ENCODE results near the gene KCNIP2. TPM values are rescaled to one million over a fixed set of nuclear protein-coding genes. Genes with fewer than 3 reads are reported as not detected.
"Not testable (repeated sequence)": the region's sequence is repeated elsewhere in the genome, so short reads cannot be mapped to it uniquely, and the experiment has no call there.

KCNIP2 gene
- total RNA-seq, 1 donor from 2014 or later: 7.7 TPM

- no peaks in the 10 kb centered on the region for H3K4me1 Mint-ChIP-seq (ENCODE audit: unreplicated experiment)
- H3K27me3 Mint-ChIP-seq (ENCODE audit: unreplicated experiment): no peaks in the 10 kb centered on the region
- H3K27ac Mint-ChIP-seq (ENCODE audit: unreplicated experiment): no peak overlapping the region
- H3K9me3 Mint-ChIP-seq (ENCODE audit: unreplicated experiment): no peaks in the 10 kb centered on the region
- DNase-seq (ENCODE audit: low spot score): no peak
- peak overlapping the region; percentile 1 for H3K4me3 Mint-ChIP-seq (ENCODE audit: unreplicated experiment)
- peaks cover 36% of the 10 kb centered on the region for H3K36me3 Mint-ChIP-seq (ENCODE audit: low read depth, unreplicated experiment)
- TF ChIP-seq, protein P1, sequence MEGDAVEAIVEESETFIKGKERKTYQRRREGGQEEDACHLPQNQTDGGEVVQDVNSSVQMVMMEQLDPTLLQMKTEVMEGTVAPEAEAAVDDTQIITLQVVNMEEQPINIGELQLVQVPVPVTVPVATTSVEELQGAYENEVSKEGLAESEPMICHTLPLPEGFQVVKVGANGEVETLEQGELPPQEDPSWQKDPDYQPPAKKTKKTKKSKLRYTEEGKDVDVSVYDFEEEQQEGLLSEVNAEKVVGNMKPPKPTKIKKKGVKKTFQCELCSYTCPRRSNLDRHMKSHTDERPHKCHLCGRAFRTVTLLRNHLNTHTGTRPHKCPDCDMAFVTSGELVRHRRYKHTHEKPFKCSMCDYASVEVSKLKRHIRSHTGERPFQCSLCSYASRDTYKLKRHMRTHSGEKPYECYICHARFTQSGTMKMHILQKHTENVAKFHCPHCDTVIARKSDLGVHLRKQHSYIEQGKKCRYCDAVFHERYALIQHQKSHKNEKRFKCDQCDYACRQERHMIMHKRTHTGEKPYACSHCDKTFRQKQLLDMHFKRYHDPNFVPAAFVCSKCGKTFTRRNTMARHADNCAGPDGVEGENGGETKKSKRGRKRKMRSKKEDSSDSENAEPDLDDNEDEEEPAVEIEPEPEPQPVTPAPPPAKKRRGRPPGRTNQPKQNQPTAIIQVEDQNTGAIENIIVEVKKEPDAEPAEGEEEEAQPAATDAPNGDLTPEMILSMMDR (IDR thresholded peaks at IDR 0.05; ENCODE audit: unreplicated experiment): no peak
These were observed 40.1 kb downstream of the KCNIP2 start for GRCh38 chr10:101803511-101803910.

GRCh38 chr10:101797403-101798059 is 46.1 kb downstream of the KCNIP2 start:
- TF ChIP-seq, protein P1 (IDR thresholded peaks at IDR 0.05; ENCODE audit: unreplicated experiment): no peak
- no peaks in the 10 kb centered on the region for H3K9me3 Mint-ChIP-seq (ENCODE audit: unreplicated experiment)
- no peaks in the 10 kb centered on the region for H3K4me1 Mint-ChIP-seq (ENCODE audit: unreplicated experiment)
- no peaks in the 10 kb centered on the region for H3K27me3 Mint-ChIP-seq (ENCODE audit: unreplicated experiment)
- no peak overlapping the region for H3K4me3 Mint-ChIP-seq (ENCODE audit: unreplicated experiment)
- peaks cover 54% of the 10 kb centered on the region for H3K36me3 Mint-ChIP-seq (ENCODE audit: low read depth, unreplicated experiment)
- H3K27ac Mint-ChIP-seq (ENCODE audit: unreplicated experiment): no peak overlapping the region
- DNase-seq (ENCODE audit: low spot score): no peak

- H3K4me3 Mint-ChIP-seq (ENCODE audit: unreplicated experiment): no peak overlapping the region
These were observed 50.1 kb downstream of the KCNIP2 start for GRCh38 chr10:101793526-101793925.

GRCh38 chr10:101789686-101790085 is 53.9 kb downstream of the KCNIP2 start:
- Mint-ChIP-seq H3K27ac (ENCODE audit: unreplicated experiment) (peak overlapping the region; percentile 36), H3K4me3 (ENCODE audit: unreplicated experiment) (no peak overlapping the region), H3K36me3 (ENCODE audit: low read depth, unreplicated experiment) (peaks cover 25% of the 10 kb centered on the region), H3K27me3 (ENCODE audit: unreplicated experiment) (peaks cover 1% of the 10 kb centered on the region), H3K4me1 (ENCODE audit: unreplicated experiment) (peaks cover 6% of the 10 kb centered on the region), H3K9me3 (ENCODE audit: unreplicated experiment) (no peaks in the 10 kb centered on the region)
- TF ChIP-seq, protein P1 (IDR thresholded peaks at IDR 0.05; ENCODE audit: unreplicated experiment): no peak
- DNase-seq (ENCODE audit: low spot score): no peak

More at GRCh38 chr10:101793526-101793925, 50.1 kb downstream of the KCNIP2 start:
- TF ChIP-seq, protein P1 (IDR thresholded peaks at IDR 0.05; ENCODE audit: unreplicated experiment): no peak
- no peak overlapping the region for H3K27ac Mint-ChIP-seq (ENCODE audit: unreplicated experiment)
- no peak for DNase-seq (ENCODE audit: low spot score)
- no peaks in the 10 kb centered on the region for H3K9me3 Mint-ChIP-seq (ENCODE audit: unreplicated experiment)
- no peaks in the 10 kb centered on the region for H3K4me1 Mint-ChIP-seq (ENCODE audit: unreplicated experiment)
- peaks cover 1% of the 10 kb centered on the region for H3K27me3 Mint-ChIP-seq (ENCODE audit: unreplicated experiment)
- H3K36me3 Mint-ChIP-seq (ENCODE audit: low read depth, unreplicated experiment): peaks cover 35% of the 10 kb centered on the region

DNA sequence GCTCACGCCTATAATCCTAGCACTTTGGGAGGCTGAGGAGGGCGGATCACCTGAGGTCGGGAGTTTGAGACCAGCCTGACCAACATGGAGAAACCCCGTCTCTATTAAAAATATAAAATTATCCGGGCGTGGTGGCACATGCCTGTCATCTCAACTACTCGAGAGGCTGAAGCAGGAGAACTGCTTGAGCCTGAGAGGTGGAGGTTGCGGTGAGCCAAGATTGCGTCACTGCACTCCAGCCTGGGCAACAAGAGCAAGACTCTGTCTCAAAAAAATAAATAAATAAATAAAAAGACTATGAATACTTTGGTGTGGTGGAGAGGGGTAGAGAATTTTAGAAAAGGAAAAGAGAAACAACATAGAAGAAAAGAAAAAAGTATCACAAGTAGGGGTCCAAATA is 54.4 kb downstream of the KCNIP2 start:
- peaks cover 25% of the 10 kb centered on the region for H3K36me3 Mint-ChIP-seq (ENCODE audit: low read depth, unreplicated experiment)
- not testable (repeated sequence) for DNase-seq (ENCODE audit: low spot score); H3K4me3 Mint-ChIP-seq (ENCODE audit: unreplicated experiment); H3K27me3 Mint-ChIP-seq (ENCODE audit: unreplicated experiment); H3K9me3 Mint-ChIP-seq (ENCODE audit: unreplicated experiment)
- H3K27ac Mint-ChIP-seq (ENCODE audit: unreplicated experiment): peak overlapping the region; percentile 36
- H3K4me1 Mint-ChIP-seq (ENCODE audit: unreplicated experiment): peaks cover 11% of the 10 kb centered on the region

All from endothelial cell (in vitro differentiated cells).